ENCODE measurements around the gene TRRAP. TPM values are rescaled to one million over a fixed set of nuclear protein-coding genes. Genes with fewer than 3 reads are reported as not detected.

TRRAP gene
- polyA plus RNA-seq, 1 donor from 2014 or later = 12.9 TPM

DNA sequence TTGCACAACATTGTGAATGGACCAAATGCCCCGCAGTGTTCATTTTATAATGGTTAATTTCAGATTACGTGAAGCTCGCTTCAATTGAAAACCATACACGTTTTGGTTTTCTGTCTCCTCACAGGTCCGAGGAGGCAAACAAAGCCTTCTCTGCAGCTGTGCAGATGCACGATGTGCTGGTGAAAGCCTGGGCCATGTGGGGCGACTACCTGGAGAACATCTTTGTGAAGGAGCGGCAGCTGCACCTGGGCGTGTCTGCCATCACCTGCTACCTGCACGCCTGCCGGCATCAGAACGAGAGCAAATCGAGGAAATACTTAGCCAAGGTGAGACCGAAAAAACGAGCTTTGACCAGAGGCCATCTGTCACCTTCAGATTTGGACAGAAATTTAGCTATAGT, 110.3 kb downstream of the TRRAP start:
- H3K9me3 ChIP-seq (ENCODE audit: low read length) = peaks cover 4% of the 10 kb centered on the region
- H3F3A ChIP-seq (ENCODE audit: insufficient read depth, low read length, poor library complexity, severe bottlenecking) = no peaks in the 10 kb centered on the region
- H3K27me3 ChIP-seq (ENCODE audit: insufficient read depth, low read depth, low read length) = no peaks in the 10 kb centered on the region
- H3K9me2 ChIP-seq (ENCODE audit: insufficient read depth, low read length) = no peaks in the 10 kb centered on the region
- H2AFZ ChIP-seq (ENCODE audit: low read depth, low read length) = no peak overlapping the region
- no peak overlapping the region for H3K9ac ChIP-seq (ENCODE audit: low read length)
- no peaks in the 10 kb centered on the region for H3K79me2 ChIP-seq (replicated peaks; ENCODE audit: insufficient read depth, low read length)
- H4K20me1 ChIP-seq (ENCODE audit: insufficient read depth) = no peaks in the 10 kb centered on the region
- H3K36me3 ChIP-seq (ENCODE audit: insufficient read depth, low read length) = peaks cover 21% of the 10 kb centered on the region
- TF ChIP-seq, protein P1, sequence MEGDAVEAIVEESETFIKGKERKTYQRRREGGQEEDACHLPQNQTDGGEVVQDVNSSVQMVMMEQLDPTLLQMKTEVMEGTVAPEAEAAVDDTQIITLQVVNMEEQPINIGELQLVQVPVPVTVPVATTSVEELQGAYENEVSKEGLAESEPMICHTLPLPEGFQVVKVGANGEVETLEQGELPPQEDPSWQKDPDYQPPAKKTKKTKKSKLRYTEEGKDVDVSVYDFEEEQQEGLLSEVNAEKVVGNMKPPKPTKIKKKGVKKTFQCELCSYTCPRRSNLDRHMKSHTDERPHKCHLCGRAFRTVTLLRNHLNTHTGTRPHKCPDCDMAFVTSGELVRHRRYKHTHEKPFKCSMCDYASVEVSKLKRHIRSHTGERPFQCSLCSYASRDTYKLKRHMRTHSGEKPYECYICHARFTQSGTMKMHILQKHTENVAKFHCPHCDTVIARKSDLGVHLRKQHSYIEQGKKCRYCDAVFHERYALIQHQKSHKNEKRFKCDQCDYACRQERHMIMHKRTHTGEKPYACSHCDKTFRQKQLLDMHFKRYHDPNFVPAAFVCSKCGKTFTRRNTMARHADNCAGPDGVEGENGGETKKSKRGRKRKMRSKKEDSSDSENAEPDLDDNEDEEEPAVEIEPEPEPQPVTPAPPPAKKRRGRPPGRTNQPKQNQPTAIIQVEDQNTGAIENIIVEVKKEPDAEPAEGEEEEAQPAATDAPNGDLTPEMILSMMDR (IDR thresholded peaks at IDR 0.05; ENCODE audit: poor library complexity, severe bottlenecking) = no peak
- TF ChIP-seq EZH2 (IDR thresholded peaks at IDR 0.05; ENCODE audit: borderline replicate concordance, insufficient read depth, low read length, poor library complexity, severe bottlenecking) = no peak
- no peak for TF ChIP-seq SMC3 (conservative IDR thresholded peaks at IDR 0.05; ENCODE audit: poor library complexity)
- no peak for TF ChIP-seq EP300 (conservative IDR thresholded peaks at IDR 0.05; ENCODE audit: poor library complexity, severe bottlenecking)
- no peak for TF ChIP-seq POLR2AphosphoS5 (IDR thresholded peaks at IDR 0.05)
- TF ChIP-seq TAF1 (IDR thresholded peaks at IDR 0.05; ENCODE audit: low read depth) = no peak
- no peak for TF ChIP-seq MXI1 (conservative IDR thresholded peaks at IDR 0.05; ENCODE audit: poor library complexity, severe bottlenecking)
- TF ChIP-seq REST (IDR thresholded peaks at IDR 0.05; ENCODE audit: borderline replicate concordance) = no peak
- TF ChIP-seq RAD21 (conservative IDR thresholded peaks at IDR 0.05) = no peak
- no peak overlapping the region for H3K27ac ChIP-seq (ENCODE audit: low read length)
- no peak overlapping the region for H3K4me3 ChIP-seq (ENCODE audit: low read length)
- no peak overlapping the region for H3K4me2 ChIP-seq (ENCODE audit: low read length)

GRCh38 chr7:98990356-98990755, 112.0 kb downstream of the TRRAP start:
- H4K20me1 ChIP-seq (ENCODE audit: insufficient read depth) = no peaks in the 10 kb centered on the region
- H3F3A ChIP-seq (ENCODE audit: insufficient read depth, low read length, poor library complexity, severe bottlenecking) = no peaks in the 10 kb centered on the region
- H3K27ac ChIP-seq (ENCODE audit: low read length) = no peak overlapping the region
- no peaks in the 10 kb centered on the region for H3K9me2 ChIP-seq (ENCODE audit: insufficient read depth, low read length)
- H3K27me3 ChIP-seq (ENCODE audit: insufficient read depth, low read depth, low read length) = no peaks in the 10 kb centered on the region
- H3K9ac ChIP-seq (ENCODE audit: low read length) = no peak overlapping the region
- H3K9me3 ChIP-seq (ENCODE audit: low read length) = peaks cover 4% of the 10 kb centered on the region
- no peak overlapping the region for H3K4me2 ChIP-seq (ENCODE audit: low read length)
- H3K36me3 ChIP-seq (ENCODE audit: insufficient read depth, low read length) = peaks cover 19% of the 10 kb centered on the region
- H2AFZ ChIP-seq (ENCODE audit: low read depth, low read length) = no peak overlapping the region
- TF ChIP-seq POLR2AphosphoS5 (IDR thresholded peaks at IDR 0.05) = no peak
- no peak for TF ChIP-seq TAF1 (IDR thresholded peaks at IDR 0.05; ENCODE audit: low read depth)
- no peak for TF ChIP-seq EP300 (conservative IDR thresholded peaks at IDR 0.05; ENCODE audit: poor library complexity, severe bottlenecking)
- TF ChIP-seq, protein P1 (IDR thresholded peaks at IDR 0.05; ENCODE audit: poor library complexity, severe bottlenecking) = no peak
- no peak for TF ChIP-seq SMC3 (conservative IDR thresholded peaks at IDR 0.05; ENCODE audit: poor library complexity)
- no peak for TF ChIP-seq RAD21 (conservative IDR thresholded peaks at IDR 0.05)
- no peak for TF ChIP-seq REST (IDR thresholded peaks at IDR 0.05; ENCODE audit: borderline replicate concordance)
- TF ChIP-seq EZH2 (IDR thresholded peaks at IDR 0.05; ENCODE audit: borderline replicate concordance, insufficient read depth, low read length, poor library complexity, severe bottlenecking) = no peak
- TF ChIP-seq MXI1 (conservative IDR thresholded peaks at IDR 0.05; ENCODE audit: poor library complexity, severe bottlenecking) = no peak
- no peaks in the 10 kb centered on the region for H3K79me2 ChIP-seq (replicated peaks; ENCODE audit: insufficient read depth, low read length)
- H3K4me3 ChIP-seq (ENCODE audit: low read length) = no peak overlapping the region

All from neural cell (in vitro differentiated cells).